ENCODE measurements around the gene KDM6B. TPM values are rescaled to one million over a fixed set of nuclear protein-coding genes. Genes with fewer than 3 reads are reported as not detected.

KDM6B gene
- total and polyA plus RNA-seq, 12 donors: 5.2 to 35.4 (median 25.3) TPM

- Histone ChIP-seq H3K27me3 (peaks cover 0 to 20% (median 4%) of the 10 kb centered on the region in 7 donors), H3K9me3 (no peaks in the 10 kb centered on the region), H3K36me3 (no peaks in the 10 kb centered on the region), H3K27ac (no peak overlapping the region), H3K4me3 (no peak overlapping the region), H3K4me1 (no peaks in the 10 kb centered on the region)
- intact Hi-C loops (cut with DNase I): loop anchor here in 1 of 10 donors (10.0 kb wide), 1 partner anchor 66 kb away; no protein-coding TSS in a partner anchor
- 76 to 81% methylated on average over 3 of the region's 3 CpGs for WGBS, 2 donors
- no peak for DNase-seq
- no peak for TF ChIP-seq CTCF (IDR thresholded peaks at IDR 0.05)
- ATAC-seq: no peak
These were observed 22.8 kb upstream of the KDM6B start for GRCh38 chr17:7811251-7811650.

GRCh38 chr17:7814969-7815368, 19.0 kb upstream of the KDM6B start:
- H3K4me1 ChIP-seq: no peaks in the 10 kb centered on the region
- H3K9me3 ChIP-seq: no peaks in the 10 kb centered on the region
- no peak for TF ChIP-seq CTCF (IDR thresholded peaks at IDR 0.05)
- DNase-seq (no peak), ATAC-seq (no peak)
- intact Hi-C loops (cut with DNase I): loop anchor here in 1 of 10 donors (10.0 kb wide), 1 partner anchor 70 kb away; no protein-coding TSS in a partner anchor
- H3K27me3 ChIP-seq: peaks cover 0 to 14% (median 0%) of the 10 kb centered on the region in 7 donors
- no peak overlapping the region for H3K27ac ChIP-seq
- 91 to 94% methylated on average over 5 of the region's 5 CpGs for WGBS, 2 donors
- H3K4me3 ChIP-seq: no peak overlapping the region
- no peaks in the 10 kb centered on the region for H3K36me3 ChIP-seq

GRCh38 chr17:7816926-7817642, 16.9 kb upstream of the KDM6B start:
- Histone ChIP-seq H3K4me1 (no peaks in the 10 kb centered on the region), H3K27me3 (peaks cover 0 to 14% (median 0%) of the 10 kb centered on the region in 7 donors), H3K27ac (no peak overlapping the region), H3K4me3 (no peak overlapping the region), H3K9me3 (no peaks in the 10 kb centered on the region), H3K36me3 (no peaks in the 10 kb centered on the region)
- intact Hi-C loops (cut with DNase I): loop anchor here in 1 of 10 donors (10.0 kb wide), 1 partner anchor 72 kb away; no protein-coding TSS in a partner anchor
- TF ChIP-seq CTCF (IDR thresholded peaks at IDR 0.05): no peak
- ATAC-seq: no peak
- WGBS, 2 donors: 62 to 66% methylated on average over 10 of the region's 10 CpGs
- DNase-seq: no peak

GRCh38 chr17:7817643-7817964, 16.4 kb upstream of the KDM6B start:
- 84 to 91% methylated on average over 9 of the region's 9 CpGs for WGBS, 2 donors
- Histone ChIP-seq H3K27me3 (peaks cover 0 to 14% (median 0%) of the 10 kb centered on the region in 7 donors), H3K27ac (no peak overlapping the region), H3K9me3 (no peaks in the 10 kb centered on the region), H3K4me3 (no peak overlapping the region), H3K4me1 (no peaks in the 10 kb centered on the region), H3K36me3 (no peaks in the 10 kb centered on the region)
- no peak for ATAC-seq
- DNase-seq: no peak
- TF ChIP-seq CTCF (IDR thresholded peaks at IDR 0.05): no peak
- intact Hi-C loops (cut with DNase I): loop anchor here in 1 of 10 donors (10.0 kb wide), 1 partner anchor 73 kb away; no protein-coding TSS in a partner anchor

Data from heart right ventricle (tissue), 16 donors.